ENCODE data around the gene CTDSPL.

DNA sequence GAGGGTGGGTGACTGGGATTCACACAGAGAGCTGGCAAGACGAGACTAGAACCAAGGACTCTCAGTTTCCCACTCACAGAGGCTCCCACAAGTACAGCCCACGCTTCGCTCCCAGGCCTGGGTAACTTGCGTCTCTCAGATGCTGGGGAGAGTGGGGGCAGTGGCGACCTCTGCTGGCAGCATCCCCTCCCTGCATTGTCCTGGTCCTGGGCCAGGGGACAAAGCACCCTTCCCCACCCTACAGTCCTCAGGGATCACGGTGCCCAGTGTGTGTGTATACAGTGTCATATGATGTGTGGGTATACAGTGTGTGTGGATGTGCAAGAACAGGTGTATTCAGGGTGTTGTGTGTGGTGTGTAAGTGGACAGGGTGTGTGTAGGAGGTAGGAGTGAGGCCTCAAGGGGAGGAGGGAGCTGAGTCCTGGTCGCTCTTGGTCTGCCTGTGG, 141.7 kb downstream of the CTDSPL start:
- peak; percentile 68 to 96 (median 86) for TF ChIP-seq CTCF (IDR thresholded peaks at IDR 0.05)
- TF ChIP-seq POLR2A (IDR thresholded peaks at IDR 0.05): no peak
